Left forelimb (tissue), 1 donor: ENCODE measurements around the gene TRIM24.

Experiments
- DNase-seq: peaks from one replicate; pipeline ENCODE4 v3.0.0-alpha.2; 2018; ENCODE audit warnings: low spot score

The TRIM24 gene

GRCh38 chr7:138538997-138539644 is 79.1 kb downstream of the TRIM24 start:
- DNase-seq: no peak

- no peak for DNase-seq
Observed at GRCh38 chr7:138542183-138542582, 82.1 kb downstream of the TRIM24 start.

- no peak for DNase-seq
Observed at GRCh38 chr7:138543739-138544138, 83.7 kb downstream of the TRIM24 start.

GRCh38 chr7:138545123-138545522 is 85.1 kb downstream of the TRIM24 start:
- DNase-seq: no peak

- no peak for DNase-seq
Observed at GRCh38 chr7:138546064-138546619, 86.1 kb downstream of the TRIM24 start.

- no peak for DNase-seq
Observed at GRCh38 chr7:138546829-138547228, 86.8 kb downstream of the TRIM24 start.

GRCh38 chr7:138549082-138549481 is 89.0 kb downstream of the TRIM24 start:
- DNase-seq: no peak

- DNase-seq: no peak
Observed at GRCh38 chr7:138550337-138550736, 90.3 kb downstream of the TRIM24 start.

GRCh38 chr7:138551102-138551501 is 91.0 kb downstream of the TRIM24 start:
- no peak for DNase-seq

- DNase-seq: no peak
Observed at GRCh38 chr7:138553805-138554204, 93.7 kb downstream of the TRIM24 start.

- no peak for DNase-seq
Observed at GRCh38 chr7:138554674-138555073, 94.6 kb downstream of the TRIM24 start.

- no peak for DNase-seq
Observed at GRCh38 chr7:138555684-138556083, 95.6 kb downstream of the TRIM24 start.

GRCh38 chr7:138556771-138557484 is 96.9 kb downstream of the TRIM24 start:
- DNase-seq: no peak

GRCh38 chr7:138559448-138559847 is 99.4 kb downstream of the TRIM24 start:
- DNase-seq: no peak

- DNase-seq: no peak
Observed at GRCh38 chr7:138563808-138564207, 103.7 kb downstream of the TRIM24 start.

GRCh38 chr7:138564365-138564764 is 104.3 kb downstream of the TRIM24 start:
- no peak for DNase-seq

- DNase-seq: no peak
Observed at GRCh38 chr7:138565071-138565450, 105.0 kb downstream of the TRIM24 start.

GRCh38 chr7:138565451-138566114 is 105.5 kb downstream of the TRIM24 start:
- DNase-seq: no peak

- no peak for DNase-seq
Observed at GRCh38 chr7:138568655-138569054, 108.6 kb downstream of the TRIM24 start.

- DNase-seq: no peak
Observed at GRCh38 chr7:138569418-138569817, 109.4 kb downstream of the TRIM24 start.

GRCh38 chr7:138570715-138571114 is 110.7 kb downstream of the TRIM24 start:
- no peak for DNase-seq

- DNase-seq: no peak
Observed at GRCh38 chr7:138573741-138574140, 113.7 kb downstream of the TRIM24 start.

- no peak for DNase-seq
Observed at GRCh38 chr7:138575897-138576428, 115.9 kb downstream of the TRIM24 start.
